SK-N-SH treated with all-trans-retinoic acid at 6 μM for 48 hours (cell line): ENCODE measurements around the gene MUC5B.

Experiments
- ARNTL ChIP-seq: fragments of 450-650 bp; formaldehyde crosslinking; IDR thresholded peaks from 2 replicates; pipeline ENCODE4 v1.5.0; 2020; ENCODE audit warnings: low read depth, mild to moderate bottlenecking, moderate library complexity, borderline replicate concordance
- ESRRG ChIP-seq: fragments of 250-450 bp; sonication (Bioruptor Pico); IDR thresholded peaks from 2 replicates; pipeline ENCODE4 v1.6.1; 2021; ENCODE audit warnings: mild to moderate bottlenecking
- ISL1 ChIP-seq: fragments of 250-450 bp; sonication (Bioruptor Pico); IDR thresholded peaks from 2 replicates; pipeline ENCODE4 v2.1.2; 2022; ENCODE audit warnings: mild to moderate bottlenecking, moderate library complexity
- OSR1 ChIP-seq: fragments of 250-450 bp; sonication (Bioruptor Pico); IDR thresholded peaks from 2 replicates; pipeline ENCODE4 v1.8.0; 2022; ENCODE audit warnings: moderate library complexity, mild to moderate bottlenecking, inconsistent platforms
- PATZ1 ChIP-seq: fragments of 250-450 bp; sonication (Bioruptor Pico); IDR thresholded peaks from 2 replicates; pipeline ENCODE4 v1.8.0; 2020; ENCODE audit warnings: mild to moderate bottlenecking, moderate library complexity, borderline replicate concordance
- POU6F1 ChIP-seq: fragments of 250-450 bp; sonication (Bioruptor Pico); IDR thresholded peaks from 2 replicates; pipeline ENCODE4 v1.8.0; 2021; ENCODE audit warnings: low read depth, mild to moderate bottlenecking, moderate library complexity, borderline replicate concordance
- PPARA ChIP-seq: fragments of 250-450 bp; sonication (Bioruptor Pico); IDR thresholded peaks from 2 replicates; pipeline ENCODE4 v1.5.0; 2020; ENCODE audit warnings: mild to moderate bottlenecking, borderline replicate concordance
- SNAI2 ChIP-seq: fragments of 250-450 bp; sonication (Bioruptor Pico); IDR thresholded peaks from 2 replicates; pipeline ENCODE4 v1.5.0; 2020; ENCODE audit warnings: mild to moderate bottlenecking, moderate library complexity
- ZFP3 ChIP-seq: fragments of 250-450 bp; sonication (Bioruptor Pico); IDR thresholded peaks from 2 replicates; pipeline ENCODE4 v1.5.0; 2020; ENCODE audit warnings: mild to moderate bottlenecking, moderate library complexity
- ZNF70 ChIP-seq: fragments of 450-650 bp; formaldehyde crosslinking; IDR thresholded peaks from 2 replicates; pipeline ENCODE4 v1.5.0; 2020; ENCODE audit warnings: mild to moderate bottlenecking, moderate library complexity
- ZNF8 ChIP-seq: fragments of 450-650 bp; formaldehyde crosslinking; IDR thresholded peaks from 2 replicates; pipeline ENCODE4 v1.5.0; 2020; ENCODE audit warnings: mild to moderate bottlenecking, moderate library complexity
- TF ChIP-seq, protein P1 (sequence below): fragments of 250-450 bp; sonication (Bioruptor Pico); IDR thresholded peaks from 2 replicates; pipeline ENCODE4 v1.5.0; 2020; ENCODE audit warnings: mild to moderate bottlenecking, moderate library complexity

- TF ChIP-seq PATZ1 (CRISPR knock-in tag) (no peak), ZNF70 (CRISPR knock-in tag) (no peak), SNAI2 (CRISPR knock-in tag) (no peak), ARNTL (CRISPR knock-in tag) (no peak), POU6F1 (CRISPR knock-in tag) (no peak), ZFP3 (CRISPR knock-in tag) (no peak), ZNF8 (no peak), PPARA (no peak), ESRRG (CRISPR knock-in tag) (no peak), ISL1 (CRISPR knock-in tag) (no peak), OSR1 (CRISPR knock-in tag) (no peak)
- TF ChIP-seq, protein P1, sequence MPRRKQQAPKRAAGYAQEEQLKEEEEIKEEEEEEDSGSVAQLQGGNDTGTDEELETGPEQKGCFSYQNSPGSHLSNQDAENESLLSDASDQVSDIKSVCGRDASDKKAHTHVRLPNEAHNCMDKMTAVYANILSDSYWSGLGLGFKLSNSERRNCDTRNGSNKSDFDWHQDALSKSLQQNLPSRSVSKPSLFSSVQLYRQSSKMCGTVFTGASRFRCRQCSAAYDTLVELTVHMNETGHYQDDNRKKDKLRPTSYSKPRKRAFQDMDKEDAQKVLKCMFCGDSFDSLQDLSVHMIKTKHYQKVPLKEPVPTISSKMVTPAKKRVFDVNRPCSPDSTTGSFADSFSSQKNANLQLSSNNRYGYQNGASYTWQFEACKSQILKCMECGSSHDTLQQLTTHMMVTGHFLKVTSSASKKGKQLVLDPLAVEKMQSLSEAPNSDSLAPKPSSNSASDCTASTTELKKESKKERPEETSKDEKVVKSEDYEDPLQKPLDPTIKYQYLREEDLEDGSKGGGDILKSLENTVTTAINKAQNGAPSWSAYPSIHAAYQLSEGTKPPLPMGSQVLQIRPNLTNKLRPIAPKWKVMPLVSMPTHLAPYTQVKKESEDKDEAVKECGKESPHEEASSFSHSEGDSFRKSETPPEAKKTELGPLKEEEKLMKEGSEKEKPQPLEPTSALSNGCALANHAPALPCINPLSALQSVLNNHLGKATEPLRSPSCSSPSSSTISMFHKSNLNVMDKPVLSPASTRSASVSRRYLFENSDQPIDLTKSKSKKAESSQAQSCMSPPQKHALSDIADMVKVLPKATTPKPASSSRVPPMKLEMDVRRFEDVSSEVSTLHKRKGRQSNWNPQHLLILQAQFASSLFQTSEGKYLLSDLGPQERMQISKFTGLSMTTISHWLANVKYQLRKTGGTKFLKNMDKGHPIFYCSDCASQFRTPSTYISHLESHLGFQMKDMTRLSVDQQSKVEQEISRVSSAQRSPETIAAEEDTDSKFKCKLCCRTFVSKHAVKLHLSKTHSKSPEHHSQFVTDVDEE (CRISPR knock-in tag): no peak
Measured at GRCh38 chr11:1257916-1258315, 35.0 kb downstream of the MUC5B start.
